Esophagus squamous epithelium (tissue), 4 donors: ENCODE measurements around the gene ARL5A.

ENCODE experiments used
- CTCF ChIP-seq, 6 experiments: fragments of 450-650 bp in 4 of 6; fragments of 200-600 bp in 2 of 6; sonication (generic) in 2 of 6; IDR thresholded peaks; one replicate each; pipeline ENCODE4 v1.5.1; 2016 to 2019; ENCODE audit warnings: antibody characterized with exemption in 6 of 6, mild to moderate bottlenecking in 4 of 6, moderate library complexity in 4 of 6
- POLR2A ChIP-seq, 4 donors: fragments of 450-650 bp; IDR thresholded peaks; one replicate each; pipeline ENCODE4 v1.6.1; 2017; ENCODE audit warnings: antibody characterized with exemption in 4 of 4, mild to moderate bottlenecking in 4 of 4, moderate library complexity in 3 of 4

- TF ChIP-seq CTCF (IDR thresholded peaks at IDR 0.05) = no peak
- no peak for TF ChIP-seq POLR2A (IDR thresholded peaks at IDR 0.05)
These were observed 37.5 kb downstream of the ARL5A start for GRCh38 chr2:151790689-151791088.
